ENCODE results near the gene CAMKK1.
A peak's percentile ranks its signal among the peaks of the same experiment; 100 is the strongest.

The CAMKK1 gene

GRCh38 chr17:3910420-3911270, 17.8 kb upstream of the CAMKK1 start:
- ATAC-seq: peak; percentile 5
- Mint-ChIP-seq H3K27ac (peak overlapping the region in 1 of 2 donors; percentile 92), H3K4me3 (peak overlapping the region; percentile 75 to 76), H3K9me3 (no peaks in the 10 kb centered on the region), H3K27me3 (no peaks in the 10 kb centered on the region), H3K4me1 (peaks cover 57% of the 10 kb centered on the region)
- no peak for DNase-seq

- peaks cover 43% of the 10 kb centered on the region for H3K4me1 Mint-ChIP-seq
- DNase-seq (no peak), ATAC-seq (no peak)
- H3K27ac Mint-ChIP-seq: no peak overlapping the region
- H3K27me3 Mint-ChIP-seq: no peaks in the 10 kb centered on the region
- no peaks in the 10 kb centered on the region for H3K9me3 Mint-ChIP-seq
- no peak overlapping the region for H3K4me3 Mint-ChIP-seq
Measured at GRCh38 chr17:3909257-3909656, 16.4 kb upstream of the CAMKK1 start.

GRCh38 chr17:3907483-3908216, 14.8 kb upstream of the CAMKK1 start:
- Mint-ChIP-seq H3K9me3 (no peaks in the 10 kb centered on the region), H3K4me3 (no peak overlapping the region), H3K27ac (peak overlapping the region in 1 of 2 donors; percentile 62), H3K4me1 (peaks cover 30% of the 10 kb centered on the region), H3K27me3 (no peaks in the 10 kb centered on the region)
- ATAC-seq: no peak
- no peak for DNase-seq

- Mint-ChIP-seq H3K4me3 (no peak overlapping the region), H3K27me3 (no peaks in the 10 kb centered on the region), H3K4me1 (peaks cover 25% of the 10 kb centered on the region), H3K9me3 (no peaks in the 10 kb centered on the region), H3K27ac (no peak overlapping the region)
- no peak for ATAC-seq
- no peak for DNase-seq
Measured at GRCh38 chr17:3906881-3907280, 14.0 kb upstream of the CAMKK1 start.

GRCh38 chr17:3905017-3905520, 12.2 kb upstream of the CAMKK1 start:
- Mint-ChIP-seq H3K27ac (no peak overlapping the region), H3K4me3 (no peak overlapping the region), H3K27me3 (no peaks in the 10 kb centered on the region), H3K4me1 (peaks cover 7% of the 10 kb centered on the region), H3K9me3 (no peaks in the 10 kb centered on the region)
- DNase-seq (no peak), ATAC-seq (no peak)

- H3K9me3 Mint-ChIP-seq: no peaks in the 10 kb centered on the region
- H3K27ac Mint-ChIP-seq: no peak overlapping the region
- no peak for DNase-seq
- H3K27me3 Mint-ChIP-seq: no peaks in the 10 kb centered on the region
- no peak for ATAC-seq
- H3K4me3 Mint-ChIP-seq: no peak overlapping the region
- H3K4me1 Mint-ChIP-seq: peaks cover 6% of the 10 kb centered on the region
Measured at GRCh38 chr17:3904501-3904900, 11.6 kb upstream of the CAMKK1 start.

- no peak overlapping the region for H3K27ac Mint-ChIP-seq
- DNase-seq (no peak), ATAC-seq (peak; percentile 28)
- H3K4me1 Mint-ChIP-seq: peaks cover 6% of the 10 kb centered on the region
- no peaks in the 10 kb centered on the region for H3K9me3 Mint-ChIP-seq
- H3K27me3 Mint-ChIP-seq: no peaks in the 10 kb centered on the region
- H3K4me3 Mint-ChIP-seq: no peak overlapping the region
Measured at GRCh38 chr17:3903881-3904290, 11.0 kb upstream of the CAMKK1 start.

- Mint-ChIP-seq H3K9me3 (no peaks in the 10 kb centered on the region), H3K27ac (no peak overlapping the region), H3K4me1 (peaks cover 6% of the 10 kb centered on the region), H3K4me3 (no peak overlapping the region), H3K27me3 (no peaks in the 10 kb centered on the region)
- no peak for DNase-seq
- peak; percentile 37 for ATAC-seq
Measured at GRCh38 chr17:3903051-3903825, 10.4 kb upstream of the CAMKK1 start.

- no peak for DNase-seq
- Mint-ChIP-seq H3K9me3 (no peaks in the 10 kb centered on the region), H3K4me1 (no peaks in the 10 kb centered on the region), H3K27me3 (no peaks in the 10 kb centered on the region), H3K4me3 (no peak overlapping the region), H3K27ac (no peak overlapping the region)
- ATAC-seq: no peak
Measured at GRCh38 chr17:3900646-3901045, 7.8 kb upstream of the CAMKK1 start.

GRCh38 chr17:3897731-3898130, 4.9 kb upstream of the CAMKK1 start:
- peaks cover 14% of the 10 kb centered on the region for H3K4me1 Mint-ChIP-seq
- no peak overlapping the region for H3K27ac Mint-ChIP-seq
- no peak overlapping the region for H3K4me3 Mint-ChIP-seq
- no peak for ATAC-seq
- no peaks in the 10 kb centered on the region for H3K9me3 Mint-ChIP-seq
- no peak for DNase-seq
- H3K27me3 Mint-ChIP-seq: no peaks in the 10 kb centered on the region

- no peak overlapping the region for H3K4me3 Mint-ChIP-seq
- peaks cover 18% of the 10 kb centered on the region for H3K4me1 Mint-ChIP-seq
- DNase-seq (no peak), ATAC-seq (no peak)
- peak overlapping the region in 1 of 2 donors; percentile 95 for H3K27ac Mint-ChIP-seq
- H3K9me3 Mint-ChIP-seq: no peaks in the 10 kb centered on the region
- no peaks in the 10 kb centered on the region for H3K27me3 Mint-ChIP-seq
Measured at GRCh38 chr17:3896968-3897235, 4.0 kb upstream of the CAMKK1 start.

GRCh38 chr17:3896108-3896967, 3.5 kb upstream of the CAMKK1 start:
- H3K27me3 Mint-ChIP-seq: no peaks in the 10 kb centered on the region
- no peak overlapping the region for H3K4me3 Mint-ChIP-seq
- ATAC-seq (no peak), DNase-seq (no peak)
- no peaks in the 10 kb centered on the region for H3K9me3 Mint-ChIP-seq
- H3K4me1 Mint-ChIP-seq: peaks cover 24% of the 10 kb centered on the region
- peak overlapping the region in 1 of 2 donors; percentile 95 for H3K27ac Mint-ChIP-seq

- no peaks in the 10 kb centered on the region for H3K27me3 Mint-ChIP-seq
- H3K27ac Mint-ChIP-seq: peak overlapping the region in 1 of 2 donors; percentile 23
- ATAC-seq (no peak), DNase-seq (no peak)
- no peaks in the 10 kb centered on the region for H3K9me3 Mint-ChIP-seq
- H3K4me1 Mint-ChIP-seq: peaks cover 33% of the 10 kb centered on the region
- no peak overlapping the region for H3K4me3 Mint-ChIP-seq
Measured at GRCh38 chr17:3895354-3895753, 2.5 kb upstream of the CAMKK1 start.

- Mint-ChIP-seq H3K9me3 (no peaks in the 10 kb centered on the region), H3K27ac (peak overlapping the region in 1 of 2 donors; percentile 20), H3K27me3 (no peaks in the 10 kb centered on the region), H3K4me3 (no peak overlapping the region), H3K4me1 (peaks cover 38% of the 10 kb centered on the region)
- ATAC-seq: no peak
- DNase-seq: no peak
Measured at GRCh38 chr17:3894911-3895343, 2.1 kb upstream of the CAMKK1 start.

- Mint-ChIP-seq H3K27me3 (no peaks in the 10 kb centered on the region), H3K4me1 (peaks cover 38% of the 10 kb centered on the region), H3K4me3 (peak overlapping the region; percentile 90), H3K27ac (no peak overlapping the region), H3K9me3 (no peaks in the 10 kb centered on the region)
- ATAC-seq: no peak
- no peak for DNase-seq
Measured at GRCh38 chr17:3894188-3894587, 1.3 kb upstream of the CAMKK1 start.
